ENCODE data around the gene CPA3. TPM values are rescaled to one million over a fixed set of nuclear protein-coding genes. Genes with fewer than 3 reads are reported as not detected.

The CPA3 gene, protein sequence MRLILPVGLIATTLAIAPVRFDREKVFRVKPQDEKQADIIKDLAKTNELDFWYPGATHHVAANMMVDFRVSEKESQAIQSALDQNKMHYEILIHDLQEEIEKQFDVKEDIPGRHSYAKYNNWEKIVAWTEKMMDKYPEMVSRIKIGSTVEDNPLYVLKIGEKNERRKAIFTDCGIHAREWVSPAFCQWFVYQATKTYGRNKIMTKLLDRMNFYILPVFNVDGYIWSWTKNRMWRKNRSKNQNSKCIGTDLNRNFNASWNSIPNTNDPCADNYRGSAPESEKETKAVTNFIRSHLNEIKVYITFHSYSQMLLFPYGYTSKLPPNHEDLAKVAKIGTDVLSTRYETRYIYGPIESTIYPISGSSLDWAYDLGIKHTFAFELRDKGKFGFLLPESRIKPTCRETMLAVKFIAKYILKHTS
- not detected for total RNA-seq
- not detected for polyA plus RNA-seq

DNA sequence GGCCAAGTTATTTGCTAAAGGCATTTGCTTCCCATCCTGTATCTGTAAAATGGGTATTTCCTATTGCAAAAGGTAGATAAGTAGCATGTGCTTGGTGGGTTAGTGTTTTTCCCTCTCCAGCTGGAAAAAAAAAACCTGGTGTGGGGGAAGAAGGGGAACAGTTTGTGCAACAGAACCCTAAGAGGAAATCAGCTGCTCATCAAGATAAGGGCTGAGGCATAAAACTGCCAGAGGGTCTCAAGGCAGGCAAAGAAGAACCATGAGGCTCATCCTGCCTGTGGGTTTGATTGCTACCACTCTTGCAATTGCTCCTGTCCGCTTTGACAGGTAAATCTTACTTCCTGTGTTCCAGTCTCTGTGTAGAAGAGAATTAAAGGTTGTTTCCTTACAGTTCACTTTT is at the start of gene CPA3:
CPA3 (plus strand) TSS at position 248 of the 400 bp plus-strand sequence; CDS start at position 260, 12 bp downstream.
- no peaks in the 10 kb centered on the region for H3K9me3 Mint-ChIP-seq
- H3K4me3 Mint-ChIP-seq: no peak within 1 kb of the TSS
- no peak within 1 kb of the TSS for H3K27ac ChIP-seq (ENCODE audit: low read depth, low read length)
- ChIA-PET POLR2A (no interaction called here), CTCF (no interaction called here)
- H3K27ac Mint-ChIP-seq: no peak within 1 kb of the TSS
- no peaks in the 10 kb centered on the region for H3K9me3 ChIP-seq (ENCODE audit: low read length)
- no peak for DNase-seq
- H3K27me3 ChIP-seq (ENCODE audit: insufficient read depth, low read length, poor library complexity, severe bottlenecking): no peaks in the 10 kb centered on the region
- H3K36me3 ChIP-seq (ENCODE audit: insufficient read depth, low read length): no peaks in the 10 kb centered on the region
- H3K4me3 ChIP-seq (ENCODE audit: low read length): no peak within 1 kb of the TSS
- no peaks in the 10 kb centered on the region for H3K4me1 ChIP-seq (ENCODE audit: insufficient read depth, low read length)
- no peaks in the 10 kb centered on the region for H3K4me1 Mint-ChIP-seq
- H3K36me3 Mint-ChIP-seq: no peaks in the 10 kb centered on the region
- H3K27me3 Mint-ChIP-seq: peaks cover 8 to 50% of the 10 kb centered on the region in 2 donors

DNA sequence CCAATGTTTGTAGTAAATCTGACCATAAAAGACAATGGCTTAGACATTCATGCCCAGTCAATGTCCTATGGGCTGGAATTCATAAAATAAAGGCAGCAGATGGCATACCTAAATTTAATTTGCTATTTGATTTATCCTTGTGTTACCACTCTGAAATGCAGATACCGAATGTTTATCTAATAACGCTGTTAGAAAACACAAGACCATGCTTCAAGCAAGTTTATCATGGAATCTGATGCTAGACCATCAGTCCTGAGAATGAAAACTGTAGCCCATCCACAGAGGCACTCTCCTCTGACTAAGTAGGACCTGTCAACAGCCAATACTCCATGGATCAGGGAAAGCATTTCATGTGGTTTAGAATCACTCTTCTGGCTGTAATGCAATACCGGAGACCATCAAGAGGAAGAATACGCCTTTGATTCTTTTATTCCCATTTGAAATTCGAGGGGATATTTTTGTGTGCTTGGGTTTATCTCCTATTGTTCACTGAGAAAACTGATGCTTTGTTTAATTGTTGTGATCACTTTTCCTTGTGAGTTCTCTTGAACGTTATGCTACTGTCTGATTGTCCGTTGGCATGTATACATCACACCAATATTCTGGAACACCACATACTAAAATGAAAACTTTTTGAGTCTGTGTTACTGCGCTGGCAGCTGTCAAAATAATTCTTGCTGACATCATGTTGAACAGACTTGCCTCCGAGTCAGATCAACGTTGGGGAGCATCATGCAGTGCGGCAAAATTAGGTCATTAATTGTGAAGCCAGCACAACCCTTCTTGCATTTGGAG is 49.6 kb upstream of the CPA3 start:
- Mint-ChIP-seq H3K4me1 (no peaks in the 10 kb centered on the region), H3K36me3 (no peaks in the 10 kb centered on the region), H3K4me3 (no peak overlapping the region), H3K9me3 (peaks cover 0 to 5% (median 0%) of the 10 kb centered on the region in 5 donors), H3K27ac (no peak overlapping the region), H3K27me3 (peaks cover 9 to 17% of the 10 kb centered on the region in 2 donors)
- CTCF ChIA-PET: no interaction called here
- no peak overlapping the region for H3K27ac ChIP-seq (ENCODE audit: low read depth, low read length)
- H3K36me3 ChIP-seq (ENCODE audit: insufficient read depth, low read length): no peaks in the 10 kb centered on the region
- no peaks in the 10 kb centered on the region for H3K27me3 ChIP-seq (ENCODE audit: insufficient read depth, low read length, poor library complexity, severe bottlenecking)
- no peaks in the 10 kb centered on the region for H3K4me1 ChIP-seq (ENCODE audit: insufficient read depth, low read length)
- no peak for DNase-seq
- POLR2A ChIA-PET: no interaction called here
- H3K4me3 ChIP-seq (ENCODE audit: low read length): no peak overlapping the region
- no peaks in the 10 kb centered on the region for H3K9me3 ChIP-seq (ENCODE audit: low read length)

DNA sequence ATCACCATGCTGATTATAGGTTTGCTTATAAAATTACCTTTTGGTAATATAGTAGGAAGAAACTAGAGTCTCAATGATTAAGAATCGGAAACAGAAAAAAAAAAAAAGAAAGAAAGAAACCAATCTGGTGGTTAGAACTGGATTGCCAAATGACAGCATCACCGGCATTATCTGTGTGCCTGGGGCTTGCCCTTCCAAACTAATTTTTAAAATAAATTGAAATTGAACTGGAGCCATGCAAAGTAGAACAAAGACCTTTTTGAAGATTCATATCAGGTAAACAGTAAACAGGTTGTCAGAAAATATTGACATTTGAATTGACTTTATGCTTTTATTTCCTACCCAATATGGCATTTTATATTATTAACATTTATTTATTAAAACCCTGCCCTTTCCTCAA is 48.7 kb upstream of the CPA3 start:
- Histone ChIP-seq H3K4me1 (ENCODE audit: insufficient read depth, low read length) (no peaks in the 10 kb centered on the region), H3K9me3 (ENCODE audit: low read length) (no peaks in the 10 kb centered on the region), H3K4me3 (ENCODE audit: low read length) (no peak overlapping the region), H3K27ac (ENCODE audit: low read depth, low read length) (no peak overlapping the region), H3K36me3 (ENCODE audit: insufficient read depth, low read length) (no peaks in the 10 kb centered on the region), H3K27me3 (ENCODE audit: insufficient read depth, low read length, poor library complexity, severe bottlenecking) (no peaks in the 10 kb centered on the region)
- ChIA-PET POLR2A (no interaction called here), CTCF (no interaction called here)
- Mint-ChIP-seq H3K27ac (no peak overlapping the region), H3K27me3 (peaks cover 4 to 13% of the 10 kb centered on the region in 2 donors), H3K4me1 (no peaks in the 10 kb centered on the region), H3K4me3 (no peak overlapping the region), H3K9me3 (peaks cover 0 to 5% (median 0%) of the 10 kb centered on the region in 5 donors), H3K36me3 (no peaks in the 10 kb centered on the region)
- DNase-seq: no peak

DNA sequence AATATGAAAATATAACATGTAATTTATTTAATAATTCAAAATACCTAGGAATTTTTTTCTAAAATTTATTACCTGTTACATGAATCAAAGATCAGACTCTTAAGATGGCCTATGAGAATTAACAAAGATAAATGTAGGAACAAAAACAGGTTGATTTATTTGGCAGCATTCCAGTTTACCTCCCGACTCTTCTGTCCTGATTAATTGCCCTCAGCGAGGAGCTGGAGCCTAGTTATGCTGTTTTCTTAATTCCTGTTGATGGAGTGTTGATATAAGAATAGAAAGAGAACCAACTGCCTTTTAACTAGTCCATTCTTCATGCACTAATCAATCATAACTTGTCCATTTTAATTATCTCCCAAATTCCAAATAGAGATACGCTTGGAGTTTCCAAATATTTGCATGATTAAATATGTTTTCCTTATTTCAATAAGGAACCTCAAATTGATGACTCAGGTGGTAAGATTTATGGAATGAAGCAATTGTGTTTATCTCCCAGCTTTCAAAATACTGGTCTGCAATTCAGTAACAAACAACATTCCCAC is 48.0 kb upstream of the CPA3 start:
- no peak for DNase-seq
- no peaks in the 10 kb centered on the region for H3K27me3 ChIP-seq (ENCODE audit: insufficient read depth, low read length, poor library complexity, severe bottlenecking)
- Mint-ChIP-seq H3K4me3 (no peak overlapping the region), H3K27ac (no peak overlapping the region), H3K27me3 (peaks cover 1 to 13% of the 10 kb centered on the region in 2 donors), H3K36me3 (no peaks in the 10 kb centered on the region), H3K4me1 (no peaks in the 10 kb centered on the region), H3K9me3 (peaks cover 0 to 5% (median 0%) of the 10 kb centered on the region in 5 donors)
- ChIA-PET POLR2A (no interaction called here), CTCF (no interaction called here)
- H3K9me3 ChIP-seq (ENCODE audit: low read length): no peaks in the 10 kb centered on the region
- H3K4me3 ChIP-seq (ENCODE audit: low read length): no peak overlapping the region
- no peak overlapping the region for H3K27ac ChIP-seq (ENCODE audit: low read depth, low read length)
- H3K36me3 ChIP-seq (ENCODE audit: insufficient read depth, low read length): no peaks in the 10 kb centered on the region
- no peaks in the 10 kb centered on the region for H3K4me1 ChIP-seq (ENCODE audit: insufficient read depth, low read length)

DNA sequence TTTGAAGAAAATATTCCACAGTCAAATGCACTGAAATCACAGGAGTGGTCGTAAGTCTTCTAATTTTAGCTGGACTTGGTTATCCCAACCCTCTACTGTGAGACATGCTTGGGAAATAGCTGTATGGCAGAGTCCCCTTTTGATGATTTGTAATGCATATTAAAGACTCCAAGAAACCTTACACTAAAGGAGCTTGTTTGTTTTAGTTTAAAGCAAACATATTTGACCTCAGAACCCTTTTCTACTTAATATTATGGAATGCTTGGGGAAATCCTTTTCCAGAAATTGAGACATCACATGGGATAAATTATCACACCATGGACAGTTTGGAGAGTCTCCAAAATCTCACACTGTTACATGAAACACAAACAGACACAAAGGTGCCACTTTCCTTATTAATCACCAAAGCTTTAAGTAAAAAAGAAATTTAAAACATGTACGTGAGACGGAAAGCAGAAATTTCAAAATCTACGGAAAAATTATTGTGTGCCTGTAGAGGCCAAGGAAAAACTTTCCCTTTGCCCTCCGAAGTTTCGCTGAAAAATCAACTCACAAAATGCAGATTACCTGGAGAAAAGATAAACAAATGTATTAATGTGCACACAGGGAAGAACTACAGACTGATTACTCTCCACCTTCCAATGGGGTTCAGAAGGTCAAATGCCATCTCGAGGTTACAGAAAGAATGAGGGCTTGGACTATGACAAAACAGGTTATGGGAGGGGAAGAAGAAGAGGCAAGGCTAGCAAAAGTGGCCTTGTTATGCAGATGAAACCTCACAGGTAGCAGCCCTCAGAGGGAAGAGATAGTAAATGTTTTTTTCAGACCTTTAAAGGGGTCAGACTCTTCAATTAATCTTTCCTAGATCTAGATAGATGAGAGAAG is 44.5 kb upstream of the CPA3 start:
- Histone ChIP-seq H3K36me3 (ENCODE audit: insufficient read depth, low read length) (no peaks in the 10 kb centered on the region), H3K4me1 (ENCODE audit: insufficient read depth, low read length) (no peaks in the 10 kb centered on the region), H3K9me3 (ENCODE audit: low read length) (no peaks in the 10 kb centered on the region), H3K4me3 (ENCODE audit: low read length) (no peak overlapping the region), H3K27ac (ENCODE audit: low read depth, low read length) (no peak overlapping the region), H3K27me3 (ENCODE audit: insufficient read depth, low read length, poor library complexity, severe bottlenecking) (no peaks in the 10 kb centered on the region)
- Mint-ChIP-seq H3K9me3 (peaks cover 0 to 6% (median 3%) of the 10 kb centered on the region in 5 donors), H3K4me3 (no peak overlapping the region), H3K4me1 (no peaks in the 10 kb centered on the region), H3K27ac (no peak overlapping the region), H3K36me3 (no peaks in the 10 kb centered on the region), H3K27me3 (peaks cover 1 to 8% of the 10 kb centered on the region in 2 donors)
- POLR2A ChIA-PET: no interaction called here
- DNase-seq: no peak
- CTCF ChIA-PET: no interaction called here

DNA sequence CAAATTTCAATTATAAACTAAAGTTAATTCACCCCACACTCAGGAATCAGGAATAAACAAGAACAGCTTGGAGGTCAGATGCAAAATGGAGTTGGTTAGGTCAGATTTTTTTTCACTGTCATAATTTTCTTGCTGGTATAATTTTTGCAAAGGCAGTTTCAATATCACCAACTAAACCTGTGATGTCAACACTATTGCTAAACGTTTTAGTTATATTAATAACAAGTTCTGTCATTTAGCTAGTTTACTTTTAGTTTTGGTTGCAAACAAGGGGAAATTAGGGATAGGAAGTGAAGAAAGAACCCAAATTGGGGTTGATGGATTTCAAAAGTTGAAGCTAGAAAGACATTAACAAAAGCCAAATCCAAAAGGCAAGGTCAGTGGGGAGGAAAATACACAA is 42.1 kb upstream of the CPA3 start:
- Mint-ChIP-seq H3K36me3 (no peaks in the 10 kb centered on the region), H3K4me1 (no peaks in the 10 kb centered on the region), H3K9me3 (peaks cover 0 to 6% (median 3%) of the 10 kb centered on the region in 5 donors), H3K27ac (no peak overlapping the region), H3K27me3 (peaks cover 2 to 6% of the 10 kb centered on the region in 2 donors), H3K4me3 (no peak overlapping the region)
- no peak overlapping the region for H3K27ac ChIP-seq (ENCODE audit: low read depth, low read length)
- no peaks in the 10 kb centered on the region for H3K9me3 ChIP-seq (ENCODE audit: low read length)
- POLR2A ChIA-PET: no interaction called here
- no peaks in the 10 kb centered on the region for H3K36me3 ChIP-seq (ENCODE audit: insufficient read depth, low read length)
- no peaks in the 10 kb centered on the region for H3K27me3 ChIP-seq (ENCODE audit: insufficient read depth, low read length, poor library complexity, severe bottlenecking)
- CTCF ChIA-PET: no interaction called here
- DNase-seq: no peak
- H3K4me1 ChIP-seq (ENCODE audit: insufficient read depth, low read length): no peaks in the 10 kb centered on the region
- no peak overlapping the region for H3K4me3 ChIP-seq (ENCODE audit: low read length)

DNA sequence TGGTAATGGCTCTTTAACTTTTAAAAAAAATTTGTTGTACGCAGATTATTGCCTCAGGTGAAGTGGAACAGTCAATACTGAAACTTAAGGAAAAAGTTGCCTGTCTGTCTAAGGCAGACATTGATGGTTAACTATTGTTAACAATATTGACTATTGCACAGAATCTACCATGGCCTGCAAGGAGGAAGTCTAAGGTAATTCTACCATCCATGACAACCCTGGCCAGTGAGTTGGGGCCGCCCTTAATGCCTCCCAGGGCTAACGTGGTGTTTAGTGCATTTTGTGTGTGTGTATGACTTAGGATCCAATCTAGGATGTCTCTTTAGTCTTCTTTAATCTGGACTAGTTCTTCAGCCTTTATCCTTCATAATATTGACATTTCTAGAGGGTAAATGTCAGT is 39.6 kb upstream of the CPA3 start:
- H3K9me3 Mint-ChIP-seq: peaks cover 0 to 6% (median 0%) of the 10 kb centered on the region in 5 donors
- no peaks in the 10 kb centered on the region for H3K4me1 ChIP-seq (ENCODE audit: insufficient read depth, low read length)
- CTCF ChIA-PET: no interaction called here
- H3K4me3 Mint-ChIP-seq: no peak overlapping the region
- peaks cover 1 to 6% of the 10 kb centered on the region in 2 donors for H3K27me3 Mint-ChIP-seq
- H3K27ac ChIP-seq (ENCODE audit: low read depth, low read length): no peak overlapping the region
- H3K4me1 Mint-ChIP-seq: no peaks in the 10 kb centered on the region
- H3K36me3 ChIP-seq (ENCODE audit: insufficient read depth, low read length): no peaks in the 10 kb centered on the region
- no peaks in the 10 kb centered on the region for H3K36me3 Mint-ChIP-seq
- no peak overlapping the region for H3K4me3 ChIP-seq (ENCODE audit: low read length)
- POLR2A ChIA-PET: no interaction called here
- DNase-seq: no peak
- H3K27me3 ChIP-seq (ENCODE audit: insufficient read depth, low read length, poor library complexity, severe bottlenecking): no peaks in the 10 kb centered on the region
- no peaks in the 10 kb centered on the region for H3K9me3 ChIP-seq (ENCODE audit: low read length)
- H3K27ac Mint-ChIP-seq: no peak overlapping the region

All from CD8-positive, alpha-beta memory T cell (primary cell).